NOMO-1 (cell line): ENCODE results near the gene UGT3A2.
A peak's percentile ranks its signal among the peaks of the same experiment; 100 is the strongest.

ENCODE experiments used
- DNase-seq, 2 experiments: peaks; one replicate each; lab custom pipeline; 2025; ENCODE audit not compliant: unreplicated experiment in 2 of 2; lab: John Stamatoyannopoulos, UW

The UGT3A2 gene

GRCh38 chr5:36066540-36067210, at the start of gene UGT3A2:
Gene UGT3A2 (minus strand): TSS chr5:36066882. CDS start chr5:36066789, 93 bp downstream.
- DNase-seq: no peak

DNA sequence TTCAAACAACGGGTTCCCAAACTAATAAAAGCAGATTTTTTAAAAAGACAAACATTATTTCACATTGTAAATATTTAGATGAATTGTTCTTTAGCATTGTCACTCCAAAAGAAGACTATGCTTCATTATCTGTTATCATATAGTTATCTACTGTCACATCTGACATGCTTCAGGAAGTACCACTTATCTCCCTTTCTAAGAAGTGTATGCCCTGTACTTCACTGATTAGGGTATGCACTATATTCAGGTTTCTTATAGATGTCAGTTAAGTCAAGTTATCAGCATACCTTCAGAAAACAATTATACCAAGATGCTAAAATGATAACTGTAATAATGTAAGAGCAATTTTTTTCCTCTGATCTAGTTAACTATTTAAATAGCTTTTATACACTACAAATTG, 44.6 kb upstream of the UGT3A2 start:
- no peak for DNase-seq

GRCh38 chr5:36108758-36109460, 42.2 kb upstream of the UGT3A2 start:
- DNase-seq: no peak

GRCh38 chr5:36105819-36106218, 39.1 kb upstream of the UGT3A2 start:
- DNase-seq: no peak

GRCh38 chr5:36099748-36100147, 33.1 kb upstream of the UGT3A2 start:
- DNase-seq: no peak

DNA sequence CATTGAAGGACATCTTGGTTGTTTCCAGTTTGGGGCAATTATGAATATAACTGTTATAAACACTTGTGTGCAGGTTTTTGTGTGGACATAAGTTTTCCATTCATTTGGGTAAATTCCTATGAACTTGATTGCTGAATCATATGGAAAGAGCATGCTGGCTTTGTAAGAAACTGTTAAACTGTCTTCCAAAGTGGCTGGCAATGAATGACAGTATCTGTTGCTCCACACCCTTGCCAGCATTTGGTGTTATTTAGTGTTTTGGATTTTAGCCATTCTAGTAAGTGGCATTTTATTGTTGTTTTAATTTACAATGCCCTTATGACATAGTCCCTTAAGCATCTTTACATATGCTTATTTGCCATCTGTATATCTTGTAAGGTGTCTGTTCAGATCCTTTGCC, 29.8 kb upstream of the UGT3A2 start:
- no peak for DNase-seq

DNA sequence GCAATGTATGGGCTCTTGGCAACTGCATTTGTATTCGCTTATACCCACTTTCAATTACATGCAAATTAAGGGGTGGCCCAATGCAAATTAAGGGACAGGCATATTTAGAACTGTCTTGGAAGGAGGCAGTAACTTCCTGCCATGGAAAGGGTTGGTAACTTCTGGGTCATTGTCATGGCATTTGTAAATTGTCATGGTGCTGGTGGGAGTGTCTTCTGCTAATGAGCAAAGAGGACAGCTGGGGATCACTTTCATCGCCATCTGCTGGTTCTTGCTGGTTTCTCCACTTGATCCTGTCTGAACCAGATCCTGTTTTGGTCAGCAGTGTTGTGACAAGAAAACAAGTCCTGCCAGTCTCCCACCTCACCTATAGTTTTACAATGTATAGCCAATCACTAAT, 23.3 kb upstream of the UGT3A2 start:
- peak in 1 of 2 experiments; percentile 55 for DNase-seq

DNA sequence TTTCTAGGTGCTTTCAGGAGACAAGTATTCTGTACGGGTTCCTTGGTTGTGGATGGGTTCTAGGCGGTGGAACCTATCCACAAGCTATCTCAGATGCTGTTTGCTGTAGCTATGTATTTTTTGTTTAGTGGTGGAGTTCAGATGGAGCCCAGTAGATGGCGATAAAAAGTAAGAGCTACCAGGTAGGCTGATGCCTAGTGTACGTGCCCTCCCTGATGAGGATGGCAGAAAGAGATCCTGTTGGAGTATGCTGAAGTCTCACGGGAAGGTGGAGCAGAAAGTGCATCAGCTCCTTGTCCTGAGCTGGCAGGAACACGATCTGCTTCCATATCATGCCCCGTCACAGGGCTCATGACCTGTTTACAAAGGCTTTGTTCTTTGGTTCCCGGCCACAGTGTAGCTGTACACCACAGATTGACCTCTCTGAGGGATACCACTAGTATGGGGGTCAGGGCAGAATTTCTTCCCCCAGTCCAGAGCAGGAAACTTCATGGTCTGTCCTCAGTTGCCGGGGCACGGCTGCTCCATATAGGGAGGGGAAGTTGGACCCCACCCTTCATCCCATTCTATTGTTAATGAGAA, 12.6 kb upstream of the UGT3A2 start:
- peak; percentile 20 to 50 for DNase-seq

DNA sequence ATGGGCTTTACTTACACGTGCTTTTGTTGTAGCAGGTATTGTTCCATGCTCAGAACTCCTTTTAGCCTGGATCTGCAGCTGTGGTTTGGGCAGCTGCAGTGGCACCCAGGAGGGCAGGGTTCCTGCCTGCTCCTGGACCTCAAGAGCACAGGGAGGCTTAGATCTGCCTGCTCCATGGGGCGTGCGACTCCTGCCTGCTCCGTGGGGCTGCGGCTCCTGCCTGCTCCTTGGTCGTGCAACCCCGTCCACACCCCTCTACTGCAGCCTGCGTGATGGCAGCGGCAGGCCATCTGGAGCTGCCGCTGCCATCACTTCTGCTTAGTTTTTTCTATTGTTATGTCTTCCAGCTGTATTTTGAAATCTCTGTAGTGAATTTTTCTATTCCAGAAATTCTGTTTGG, 11.7 kb upstream of the UGT3A2 start:
- no peak for DNase-seq

DNA sequence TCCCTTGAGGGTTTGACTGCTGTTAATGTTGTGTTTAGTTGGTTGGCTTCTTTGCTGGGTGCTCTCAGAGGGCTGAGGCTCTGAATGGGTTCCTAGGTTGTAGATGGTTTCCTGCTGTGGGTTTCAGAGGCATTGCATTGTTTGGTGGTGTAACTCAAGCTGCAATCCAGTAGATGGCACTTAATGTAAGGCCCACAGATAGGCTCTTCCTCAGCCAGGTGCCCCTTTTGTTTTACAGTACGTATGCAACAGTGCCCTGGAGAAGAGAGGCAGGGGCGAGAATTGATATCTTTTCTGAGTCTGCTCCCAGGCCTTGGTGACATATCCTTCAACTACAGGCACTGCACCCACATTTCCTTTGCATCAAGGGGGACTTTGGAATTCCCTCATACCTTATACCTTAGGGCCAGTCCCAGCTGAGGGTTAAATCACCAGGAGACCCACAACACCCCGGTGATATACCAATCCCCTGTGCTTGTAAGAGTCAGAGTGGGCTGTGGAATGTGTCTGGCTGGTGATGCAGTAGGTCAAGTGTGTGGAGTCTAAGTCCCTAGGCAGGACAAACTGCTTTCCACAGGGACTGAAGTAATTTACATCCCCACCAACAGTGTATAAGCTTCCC, 7.0 kb upstream of the UGT3A2 start:
- peak in 1 of 2 experiments; percentile 32 for DNase-seq

DNA sequence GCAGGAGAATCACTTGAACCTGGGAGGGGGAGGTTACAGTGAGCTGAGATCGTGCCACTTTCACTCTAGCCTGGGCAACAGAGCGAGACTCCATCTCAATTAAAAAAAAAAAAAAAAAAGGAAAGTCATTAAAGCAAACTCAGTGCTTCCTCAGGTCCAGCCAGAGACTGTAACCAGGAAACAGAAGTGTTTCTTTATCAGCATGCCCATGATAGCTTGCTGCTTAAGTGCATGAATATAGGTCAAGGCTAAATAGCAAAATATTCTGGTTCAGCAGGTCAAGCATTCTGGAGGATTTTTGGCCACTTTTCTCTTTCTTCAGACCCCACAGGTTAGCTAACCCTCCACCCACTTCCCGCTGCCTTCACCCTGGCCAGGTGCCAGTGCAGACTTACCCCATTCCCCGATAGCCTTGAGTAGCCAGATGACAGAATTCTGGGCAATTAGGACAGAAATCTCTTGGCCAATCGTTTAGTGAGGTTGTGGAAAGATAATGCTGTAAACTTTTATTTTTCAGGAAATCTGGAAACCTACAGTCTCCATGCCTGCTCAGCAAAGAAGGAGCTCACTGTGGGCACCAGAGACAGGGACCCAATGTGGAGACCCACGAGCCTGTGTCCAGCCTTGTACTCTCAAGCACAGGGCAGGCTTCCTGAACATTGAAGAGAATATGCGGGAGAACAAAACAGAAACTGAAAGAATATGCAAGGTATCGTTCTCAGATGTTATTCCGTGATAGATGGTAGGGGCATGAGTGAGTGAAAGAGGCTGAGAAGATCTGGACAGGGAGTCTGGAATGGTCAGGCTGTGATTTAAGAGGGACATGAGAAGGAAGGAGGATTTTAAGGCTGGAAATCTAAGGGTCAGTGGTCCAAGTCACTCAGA, 4.2 kb upstream of the UGT3A2 start:
- DNase-seq: peak; percentile 9 to 46

DNA sequence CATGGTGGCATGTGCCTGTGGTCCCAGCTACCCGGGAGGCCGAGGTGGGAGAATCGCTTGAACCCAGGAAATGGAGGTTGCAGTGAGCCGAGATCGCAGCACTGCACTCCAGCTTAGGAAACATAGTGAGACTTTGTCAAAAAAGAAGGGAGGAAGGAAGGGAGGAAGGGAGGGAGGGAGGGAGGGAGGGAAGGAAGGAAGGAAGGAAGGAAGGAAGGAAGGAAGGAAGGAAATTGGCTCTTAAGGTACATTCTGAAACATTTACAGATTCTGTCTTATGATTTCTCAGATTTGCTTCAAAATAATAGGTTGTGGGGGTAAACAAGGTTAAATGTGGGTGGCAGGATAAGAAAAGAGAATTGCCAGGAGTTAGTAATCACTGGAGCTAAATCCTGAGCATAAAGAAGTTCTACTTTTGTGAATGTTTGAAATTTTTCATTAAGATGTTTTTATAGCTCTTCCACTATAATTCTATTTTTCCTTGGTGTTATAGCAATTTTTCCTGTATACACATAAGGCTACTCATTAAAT, 2.1 kb upstream of the UGT3A2 start:
- no peak for DNase-seq

DNA sequence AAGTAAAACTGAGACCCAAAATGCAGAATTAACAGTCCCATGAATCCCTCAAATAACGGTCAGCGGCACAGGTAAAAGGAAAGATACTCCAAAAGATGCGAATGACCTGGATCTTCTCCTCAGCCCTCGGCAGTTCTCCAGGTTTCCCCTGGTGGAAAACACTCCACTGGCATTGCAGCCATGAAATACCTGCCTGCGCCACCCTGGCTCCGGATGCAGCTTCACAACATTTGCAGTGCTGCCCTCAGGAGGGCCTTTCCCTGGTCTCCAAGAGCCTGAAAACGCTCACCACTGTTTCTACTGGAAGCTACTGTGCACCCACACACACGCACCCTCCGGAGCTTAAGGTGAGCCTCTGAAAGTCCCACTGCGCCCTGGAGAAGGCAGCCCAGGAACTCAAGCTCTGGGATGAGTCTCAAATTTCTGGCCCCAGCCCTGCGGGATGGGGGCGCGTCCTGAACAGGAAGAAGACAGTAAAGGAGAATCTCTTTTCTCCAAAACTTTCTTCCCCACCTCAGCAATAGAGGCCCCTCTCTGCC, 612 bp downstream of the UGT3A2 start:
- no peak for DNase-seq

DNA sequence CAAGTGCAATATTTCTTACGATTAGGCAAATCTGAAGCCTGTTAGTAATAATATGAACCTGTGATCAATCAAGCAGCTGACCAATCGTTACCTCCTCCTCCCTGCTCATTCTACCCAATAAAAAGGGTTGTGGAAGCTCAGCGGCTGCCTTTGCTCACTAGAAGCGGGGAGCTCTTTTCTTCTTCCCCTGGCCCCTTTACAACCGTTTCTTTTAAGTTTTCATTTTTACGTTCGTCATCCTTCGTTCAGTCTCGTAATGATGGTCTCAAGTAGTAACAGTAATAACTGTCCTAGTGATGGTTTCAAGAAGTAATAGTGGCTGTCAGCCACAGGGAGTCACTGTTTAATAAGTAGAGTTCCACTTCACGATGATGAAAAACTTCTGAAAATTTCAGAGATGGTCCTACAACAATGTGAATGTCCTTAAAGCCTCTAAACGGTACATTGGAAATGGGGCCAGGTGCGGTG, 6.2 kb downstream of the UGT3A2 start:
- peak in 1 of 2 experiments; percentile 27 for DNase-seq

GRCh38 chr5:36059571-36060419, 6.9 kb downstream of the UGT3A2 start:
- DNase-seq: no peak

DNA sequence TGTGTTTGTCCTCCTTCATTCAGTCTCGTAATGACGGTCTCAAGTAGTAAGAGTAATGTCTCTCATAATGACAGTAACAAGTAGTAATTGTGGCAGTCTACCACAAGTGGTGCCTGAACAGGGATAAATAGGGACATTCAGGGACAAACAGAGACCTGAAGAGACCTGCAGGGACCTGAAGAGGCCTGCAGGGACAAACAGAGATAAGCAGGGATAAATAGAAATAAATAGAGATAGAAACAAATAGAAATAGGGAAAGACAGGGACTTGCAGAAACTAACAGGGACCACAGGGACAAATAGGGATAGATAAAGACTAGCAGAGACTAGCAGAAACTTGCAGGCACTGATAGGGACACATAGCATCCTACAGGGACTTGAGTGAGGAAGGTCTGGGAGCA, 7.9 kb downstream of the UGT3A2 start:
- no peak for DNase-seq

DNA sequence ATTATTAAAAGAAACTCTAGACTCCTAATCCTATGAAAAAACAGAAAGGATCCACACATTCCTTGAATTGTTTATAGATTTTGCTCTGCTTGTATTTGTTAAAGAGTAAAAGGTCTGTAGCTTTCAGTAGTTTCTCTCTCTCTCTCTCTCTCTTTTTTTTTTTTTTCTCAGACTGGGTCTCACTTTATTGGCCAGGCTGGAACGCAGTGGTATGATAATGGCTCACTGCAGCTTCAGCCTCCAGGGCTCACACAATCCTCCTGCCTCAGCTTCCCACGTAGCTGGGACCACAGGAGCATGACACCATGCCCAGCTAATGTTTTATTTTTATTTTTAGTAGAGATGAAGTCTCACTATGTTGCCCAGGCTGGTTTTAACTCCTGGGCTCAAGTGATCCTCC, 9.3 kb downstream of the UGT3A2 start:
- DNase-seq: no peak

DNA sequence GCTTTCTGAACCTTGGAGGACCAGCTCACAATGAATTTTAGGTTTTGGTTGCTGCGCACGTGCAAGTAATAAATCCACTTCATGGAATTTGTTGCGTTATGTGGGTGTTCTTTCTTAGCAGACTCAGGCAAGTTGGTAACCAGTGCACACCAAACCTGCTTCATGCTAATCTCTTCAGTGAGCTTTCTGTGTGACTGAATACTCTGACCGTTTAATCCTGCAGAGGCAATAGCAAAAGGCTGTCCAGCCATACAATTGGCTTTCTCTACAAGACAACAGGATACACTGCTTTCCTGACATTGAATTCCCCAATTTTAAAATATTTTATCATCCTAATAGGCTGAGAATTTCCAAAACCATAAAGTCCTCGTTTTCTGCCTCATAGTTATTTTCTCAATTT, 10.3 kb downstream of the UGT3A2 start:
- DNase-seq: no peak

DNA sequence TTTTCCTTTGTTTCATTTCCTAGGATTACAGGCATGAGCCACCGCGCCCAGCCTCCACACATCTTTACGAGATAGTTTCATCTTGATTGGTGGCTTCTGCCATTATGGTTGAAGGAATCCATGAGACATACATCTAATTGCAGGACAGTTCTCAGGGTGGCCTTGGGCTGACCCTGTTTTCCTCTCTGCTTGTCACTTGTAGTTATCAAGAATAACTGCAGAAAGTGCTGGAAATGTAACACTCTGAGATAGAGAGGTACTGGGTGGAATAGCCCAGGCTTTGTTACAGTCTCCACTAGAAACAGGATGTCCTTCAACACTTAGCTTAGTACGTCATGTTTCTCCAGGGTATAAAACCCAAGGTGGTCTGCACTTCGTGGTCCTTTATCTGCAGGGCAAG, 10.7 kb downstream of the UGT3A2 start:
- no peak for DNase-seq
